HG03469 (cell line): ENCODE measurements around the gene SERBP1.
"Not testable (repeated sequence)": the region's sequence is repeated elsewhere in the genome, so short reads cannot be mapped to it uniquely, and the experiment has no call there.

ENCODE experiments used
- ATAC-seq: cut with Tn5 transposase; IDR thresholded peaks from one replicate; pipeline ENCODE4 v1.9.1; 2021; ENCODE audit warnings: mild to moderate bottlenecking, moderate library complexity, moderate number of reproducible peaks; ENCODE audit not compliant: unreplicated experiment

Gene SERBP1

DNA sequence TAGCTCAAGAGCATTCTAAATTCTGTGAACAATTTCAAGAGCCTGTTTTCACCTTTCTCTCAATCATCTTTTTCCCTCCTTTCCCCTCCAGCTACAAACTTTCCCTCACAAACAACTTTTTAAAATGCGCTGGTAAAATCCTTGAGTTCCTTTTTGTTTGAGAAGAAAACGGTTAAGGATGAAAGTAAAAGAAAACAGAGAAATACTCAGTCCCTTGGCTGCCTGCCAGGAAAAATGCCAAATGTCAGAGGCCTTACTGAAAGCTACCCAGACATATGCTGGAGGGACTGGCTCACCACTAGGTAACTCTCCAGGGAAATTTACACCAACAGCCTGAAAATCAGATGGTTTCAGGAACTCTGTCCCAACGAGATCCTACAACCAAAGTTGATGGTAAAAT is 11.0 kb upstream of the SERBP1 start:
- ATAC-seq: no peak

GRCh38 chr1:67440339-67440738 is 10.1 kb upstream of the SERBP1 start:
- ATAC-seq: no peak

- no peak for ATAC-seq
Measured at GRCh38 chr1:67439277-67440029, 9.3 kb upstream of the SERBP1 start.

GRCh38 chr1:67437961-67438360 is 7.8 kb upstream of the SERBP1 start:
- no peak for ATAC-seq

DNA sequence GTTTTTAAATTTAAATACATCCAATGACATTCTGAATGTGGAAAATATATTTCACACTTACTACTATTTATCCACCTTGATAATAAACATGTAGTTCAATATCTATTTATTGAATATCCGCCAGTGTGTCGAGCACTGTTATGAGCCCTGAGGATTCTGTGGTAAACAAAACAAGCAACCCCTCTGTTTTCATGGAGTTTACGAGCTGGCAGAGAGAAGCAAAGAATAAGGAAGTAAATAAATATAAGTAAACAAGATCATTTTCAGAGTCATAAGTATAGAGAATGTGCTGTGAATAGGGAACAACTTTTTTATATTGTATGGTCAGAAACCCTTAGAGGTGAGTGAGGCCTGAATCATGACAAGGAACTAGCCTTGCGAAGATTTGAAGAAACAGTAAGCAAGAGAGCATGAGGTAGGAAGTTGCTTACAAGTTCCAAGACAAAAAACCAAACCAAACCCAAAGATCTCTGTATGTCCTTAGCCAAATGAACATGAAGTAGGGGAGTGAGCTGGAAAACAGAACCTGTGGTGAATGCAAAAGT is 6.4 kb upstream of the SERBP1 start:
- no peak for ATAC-seq

DNA sequence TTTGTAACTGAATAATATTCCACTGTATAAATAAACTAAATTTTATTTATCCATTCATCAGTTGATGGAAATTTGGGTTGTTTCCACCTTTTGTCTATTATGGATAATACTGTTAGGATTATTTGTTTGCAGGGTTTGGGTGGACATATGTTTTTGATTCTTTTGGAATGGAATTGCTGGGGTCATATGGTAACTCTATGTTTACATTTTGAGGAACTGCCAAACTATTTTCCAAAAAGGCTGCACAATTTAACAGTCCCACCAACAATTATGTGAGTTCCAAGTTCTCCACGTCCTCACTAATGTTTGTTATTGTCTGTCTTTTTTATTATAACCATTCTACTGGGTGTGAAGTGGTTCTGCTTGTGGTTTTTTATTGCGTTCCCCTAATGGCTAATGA is 4.3 kb upstream of the SERBP1 start:
- no peak for ATAC-seq

DNA sequence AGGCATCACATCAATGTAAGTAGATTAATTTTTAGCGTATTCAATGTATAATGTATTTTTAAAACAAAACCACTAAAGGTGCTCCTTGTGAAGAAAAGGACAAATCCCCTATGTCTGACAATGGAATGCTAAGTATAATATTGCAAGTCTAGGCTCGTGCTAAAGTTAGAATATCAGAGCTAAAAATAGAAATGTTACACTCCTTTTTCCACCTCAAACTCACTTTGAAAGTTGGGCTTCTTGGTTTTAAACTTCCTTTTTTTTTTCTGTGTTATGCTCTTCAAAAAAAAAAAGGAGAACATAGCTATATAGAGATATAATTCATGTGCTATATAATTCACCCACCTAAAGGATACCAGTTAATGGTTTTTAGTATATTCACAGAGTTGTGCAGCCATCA is 3.6 kb upstream of the SERBP1 start:
- ATAC-seq: no peak

- no peak for ATAC-seq
Measured at GRCh38 chr1:67432745-67433144, 2.5 kb upstream of the SERBP1 start.

DNA sequence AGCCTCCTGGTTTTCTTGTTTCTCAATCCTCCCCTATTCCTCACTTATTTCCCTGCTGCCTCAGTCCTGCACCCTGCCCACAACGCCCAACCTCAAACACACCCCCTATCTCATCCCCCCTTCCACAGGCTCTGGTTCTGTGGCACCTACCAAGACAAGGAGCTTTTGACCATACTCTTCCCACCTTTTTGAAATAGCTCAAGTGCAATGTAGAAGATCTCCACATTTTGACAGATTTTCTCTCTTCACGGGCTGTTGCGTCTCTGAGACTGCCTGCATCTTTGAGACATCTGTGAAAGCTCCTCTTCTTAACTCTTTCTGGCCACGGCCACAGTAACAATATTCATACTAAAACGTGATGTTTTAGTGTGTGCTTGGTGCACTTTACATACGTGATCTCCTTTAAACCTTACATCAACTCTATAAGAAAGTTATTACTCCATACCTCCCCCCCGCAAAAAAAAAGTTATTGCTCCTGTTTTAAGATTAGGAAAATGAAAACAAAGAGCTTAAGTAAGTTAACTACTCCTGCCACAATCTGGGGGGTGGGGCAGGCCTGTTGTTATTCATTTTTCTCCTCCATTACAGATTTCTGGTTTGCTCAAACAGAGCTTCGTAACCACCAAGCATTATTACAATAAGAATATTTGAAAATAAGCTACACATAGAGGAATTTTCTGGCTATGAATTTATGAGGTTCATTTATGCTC is 1.8 kb upstream of the SERBP1 start:
- ATAC-seq: no peak

DNA sequence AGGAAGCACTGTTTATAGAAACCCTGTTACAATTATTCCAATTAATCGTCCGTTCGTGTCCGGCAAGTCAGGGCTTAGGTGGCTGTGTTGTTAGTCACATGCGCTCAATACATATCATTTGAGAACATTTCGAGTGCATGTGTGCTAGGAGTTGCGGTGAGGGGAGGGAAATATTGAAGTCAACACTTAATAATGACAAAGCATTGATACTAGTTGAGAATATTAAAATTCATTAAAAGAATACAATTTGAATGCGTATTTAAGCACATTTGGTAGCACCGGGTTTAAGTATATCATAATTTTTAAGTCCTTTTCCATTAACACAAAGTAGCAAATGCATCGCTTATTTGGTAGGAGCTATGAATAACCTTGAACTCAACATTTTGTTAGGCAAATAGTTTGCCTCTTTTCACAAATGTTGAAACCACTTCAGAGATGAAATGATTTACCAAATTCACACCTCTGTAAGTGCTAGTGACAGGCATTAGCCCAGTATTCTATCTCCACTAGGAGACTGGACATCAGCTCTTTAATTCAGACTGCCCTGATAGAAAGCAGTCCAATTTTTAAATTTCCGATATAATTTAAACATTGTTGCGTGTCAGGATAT is 1.1 kb upstream of the SERBP1 start:
- no peak for ATAC-seq

GRCh38 chr1:67429528-67430357 is 459 bp downstream of the SERBP1 start:
- no peak for ATAC-seq

- ATAC-seq: no peak
Measured at GRCh38 chr1:67429011-67429527, 1.1 kb downstream of the SERBP1 start.

GRCh38 chr1:67427947-67428346 is 2.3 kb downstream of the SERBP1 start:
- ATAC-seq: no peak

DNA sequence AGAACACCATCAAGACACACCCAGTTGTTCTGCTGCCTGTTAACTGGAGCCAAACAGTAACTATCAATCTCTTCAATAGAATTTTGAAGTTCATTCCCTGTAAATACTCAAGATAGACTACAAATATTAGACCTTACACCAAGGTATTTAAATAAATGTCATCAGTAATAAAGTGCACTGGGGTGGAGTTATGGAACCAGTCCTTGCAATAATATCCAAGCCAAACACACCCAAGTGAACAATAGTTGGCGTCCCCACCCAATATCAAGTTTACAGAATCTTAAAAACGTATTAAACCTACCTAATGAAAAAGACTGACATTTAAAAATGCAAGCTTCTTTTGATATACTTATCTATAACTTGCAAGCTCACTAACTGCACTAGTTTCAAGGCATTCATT is 2.7 kb downstream of the SERBP1 start:
- no peak for ATAC-seq

- no peak for ATAC-seq
Measured at GRCh38 chr1:67420835-67421492, 9.2 kb downstream of the SERBP1 start.

- ATAC-seq: no peak
Measured at GRCh38 chr1:67418839-67419586, 11.2 kb downstream of the SERBP1 start.

- not testable (repeated sequence) for ATAC-seq
Measured at GRCh38 chr1:67417733-67418132, 12.5 kb downstream of the SERBP1 start.

GRCh38 chr1:67415041-67415440 is 15.2 kb downstream of the SERBP1 start:
- no peak for ATAC-seq

- ATAC-seq: no peak
Measured at GRCh38 chr1:67414574-67414973, 15.6 kb downstream of the SERBP1 start.
